GM20000 (cell line): ENCODE results near the gene THAP12.
"Not testable (repeated sequence)": the region's sequence is repeated elsewhere in the genome, so short reads cannot be mapped to it uniquely, and the experiment has no call there.

ENCODE experiments used
- DNase-seq: peaks from one replicate; pipeline ENCODE4 v3.0.0; 2012; ENCODE audit warnings: low spot score
- TF ChIP-seq, protein P1 (sequence below): IDR thresholded peaks from 2 replicates; pipeline ENCODE4 v1.5.1; 2012; ENCODE audit warnings: mild to moderate bottlenecking, control low read depth; ENCODE audit errors: extremely low read depth, missing control alignments

The THAP12 gene

DNA sequence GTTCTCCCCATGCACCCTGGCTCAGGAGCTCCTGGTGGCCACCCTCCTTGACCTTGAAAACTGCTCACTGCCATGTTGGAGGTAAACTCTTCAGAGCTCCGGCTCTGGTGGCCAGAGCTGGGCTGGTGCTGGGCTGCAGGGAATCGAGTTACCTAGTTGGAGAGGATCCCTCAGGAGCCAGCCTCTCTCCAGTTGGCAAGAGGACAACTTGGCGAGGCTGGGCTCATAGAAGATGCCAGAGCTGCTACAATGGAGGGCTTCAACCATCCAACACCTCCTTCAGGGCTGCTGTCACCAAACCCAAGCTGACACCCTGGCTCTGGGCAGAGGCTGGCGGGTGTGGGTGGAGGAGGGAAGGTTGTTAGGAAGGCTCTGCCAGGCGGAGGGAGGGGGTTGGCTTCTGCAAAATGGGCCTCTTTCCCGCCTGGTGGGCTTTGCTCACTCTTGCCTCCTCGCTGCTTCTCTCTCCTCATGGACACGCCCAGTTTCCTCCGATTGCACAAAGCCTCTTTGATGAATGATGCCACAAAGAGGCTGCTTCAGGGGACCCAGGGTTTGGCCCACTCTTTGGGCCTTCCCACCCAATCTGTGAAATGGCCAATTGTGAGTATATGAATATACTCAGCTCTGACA lies 53.1 kb downstream of the THAP12 start:
- DNase-seq = no peak
- TF ChIP-seq, protein P1, sequence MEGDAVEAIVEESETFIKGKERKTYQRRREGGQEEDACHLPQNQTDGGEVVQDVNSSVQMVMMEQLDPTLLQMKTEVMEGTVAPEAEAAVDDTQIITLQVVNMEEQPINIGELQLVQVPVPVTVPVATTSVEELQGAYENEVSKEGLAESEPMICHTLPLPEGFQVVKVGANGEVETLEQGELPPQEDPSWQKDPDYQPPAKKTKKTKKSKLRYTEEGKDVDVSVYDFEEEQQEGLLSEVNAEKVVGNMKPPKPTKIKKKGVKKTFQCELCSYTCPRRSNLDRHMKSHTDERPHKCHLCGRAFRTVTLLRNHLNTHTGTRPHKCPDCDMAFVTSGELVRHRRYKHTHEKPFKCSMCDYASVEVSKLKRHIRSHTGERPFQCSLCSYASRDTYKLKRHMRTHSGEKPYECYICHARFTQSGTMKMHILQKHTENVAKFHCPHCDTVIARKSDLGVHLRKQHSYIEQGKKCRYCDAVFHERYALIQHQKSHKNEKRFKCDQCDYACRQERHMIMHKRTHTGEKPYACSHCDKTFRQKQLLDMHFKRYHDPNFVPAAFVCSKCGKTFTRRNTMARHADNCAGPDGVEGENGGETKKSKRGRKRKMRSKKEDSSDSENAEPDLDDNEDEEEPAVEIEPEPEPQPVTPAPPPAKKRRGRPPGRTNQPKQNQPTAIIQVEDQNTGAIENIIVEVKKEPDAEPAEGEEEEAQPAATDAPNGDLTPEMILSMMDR = no peak

DNA sequence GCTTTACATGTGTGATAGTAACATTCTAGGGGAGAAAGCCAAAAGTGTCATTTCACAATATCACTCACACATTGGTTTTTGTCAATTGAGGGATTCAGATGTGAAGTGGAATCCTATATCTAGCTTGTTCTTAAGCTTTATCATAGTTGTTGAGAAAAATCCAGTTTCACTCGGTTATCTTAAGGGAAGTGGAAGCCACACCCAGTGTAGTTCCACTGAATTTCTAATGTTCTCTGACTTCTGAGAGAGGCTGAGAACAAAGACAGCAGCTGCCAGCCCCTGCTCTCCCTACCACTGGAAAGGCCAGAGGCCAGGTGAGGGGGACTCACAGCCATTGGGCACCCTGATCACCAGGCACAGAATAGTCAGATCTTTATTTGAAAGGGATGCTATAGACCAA lies 53.7 kb downstream of the THAP12 start:
- DNase-seq = no peak
- TF ChIP-seq, protein P1 = no peak

DNA sequence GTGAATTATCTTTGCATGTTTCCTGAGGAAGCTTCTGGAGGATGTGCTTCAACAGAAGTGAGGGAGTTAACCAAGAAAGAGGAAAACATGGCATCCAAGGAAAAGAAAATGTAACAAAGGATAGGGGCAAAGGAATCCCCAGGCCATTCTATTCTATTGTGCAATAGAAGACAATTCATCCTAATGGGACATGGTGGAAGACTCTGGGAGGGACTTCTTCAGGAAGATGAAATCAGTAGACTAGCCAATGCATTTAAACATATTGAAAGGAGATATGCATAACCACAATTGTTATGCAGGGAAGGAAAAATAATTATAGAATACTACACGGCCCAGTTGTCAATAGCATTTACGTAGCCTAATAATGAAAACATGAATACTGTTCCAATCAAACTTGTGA lies 55.7 kb downstream of the THAP12 start:
- no peak for DNase-seq
- TF ChIP-seq, protein P1 = no peak

DNA sequence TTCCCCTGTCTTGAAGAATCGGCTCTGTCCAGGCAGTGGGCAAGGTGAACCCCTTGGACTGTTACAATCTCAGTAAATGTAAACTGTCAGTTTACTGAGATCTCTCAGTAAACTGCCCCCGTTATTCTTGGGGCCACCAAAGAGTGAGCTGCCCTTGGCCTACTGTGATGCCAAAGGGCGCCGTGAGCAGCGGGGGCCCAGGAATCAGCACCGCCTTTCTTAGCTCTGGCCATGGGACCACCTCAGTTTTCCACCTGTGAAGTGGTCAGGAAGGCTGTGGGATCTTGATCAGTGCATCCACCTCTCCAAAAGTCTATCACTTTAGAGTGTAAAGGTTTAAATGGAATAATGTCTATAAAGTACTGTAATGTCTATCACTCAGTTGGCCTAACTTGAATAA lies 57.1 kb downstream of the THAP12 start:
- TF ChIP-seq, protein P1 = no peak
- DNase-seq = no peak

DNA sequence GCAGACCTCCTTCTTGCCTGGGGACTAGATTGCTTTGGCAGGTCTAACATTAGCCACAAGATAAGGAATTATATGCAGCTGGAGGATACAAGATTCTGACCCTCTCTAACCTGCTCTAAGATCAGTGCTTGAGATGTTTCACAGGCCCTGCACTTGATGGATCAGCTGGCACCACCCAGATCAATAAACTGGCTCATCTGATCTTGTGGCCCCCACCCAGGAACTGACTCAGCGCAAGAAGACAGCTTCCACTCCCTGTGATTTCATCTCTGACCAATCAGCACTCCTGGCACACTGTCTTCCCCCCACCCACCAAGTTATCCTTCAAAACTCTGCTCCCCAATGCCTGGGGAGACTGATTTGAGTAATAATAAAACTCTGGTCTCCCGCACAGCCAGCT lies 57.6 kb downstream of the THAP12 start:
- not testable (repeated sequence) for DNase-seq

DNA sequence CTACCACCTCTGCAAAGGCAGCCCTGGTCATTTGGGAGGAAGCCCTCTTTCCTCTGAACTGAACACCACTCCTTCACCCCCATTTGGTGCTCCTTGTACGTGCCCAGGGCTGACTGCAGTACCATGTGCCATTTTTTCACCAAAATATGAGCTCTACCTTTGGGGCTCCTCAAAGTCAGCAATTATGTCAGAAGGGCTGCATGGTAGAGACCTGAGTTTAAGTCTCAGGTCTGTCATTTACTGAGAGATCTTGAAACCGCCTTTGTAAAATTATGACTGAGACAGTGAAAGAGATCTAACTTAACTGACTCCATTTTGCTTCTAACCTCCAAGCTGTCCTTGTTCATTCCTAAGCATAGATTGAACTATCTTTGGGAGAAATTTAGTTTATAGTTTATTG lies 58.0 kb downstream of the THAP12 start:
- no peak for DNase-seq
- TF ChIP-seq, protein P1 = no peak

DNA sequence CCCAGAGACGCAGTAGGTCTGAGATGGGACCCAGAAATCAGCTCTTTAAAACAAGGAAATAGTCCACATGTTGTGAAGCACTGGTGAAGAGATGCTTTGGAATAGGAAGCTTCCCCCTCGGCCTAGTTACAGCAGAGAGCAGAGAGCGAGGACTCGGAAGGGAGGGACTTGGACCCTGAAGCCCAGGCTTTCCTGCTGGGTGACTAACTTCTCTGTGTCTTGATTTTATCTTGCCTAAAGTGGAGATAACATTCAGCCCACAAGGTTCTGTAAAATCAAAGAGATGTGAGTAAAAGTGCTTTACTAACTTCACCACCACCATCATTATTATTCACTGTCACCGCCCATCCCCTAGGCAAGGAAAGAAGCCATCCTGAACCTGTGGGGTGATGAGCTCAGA lies 58.4 kb downstream of the THAP12 start:
- TF ChIP-seq, protein P1 = no peak

DNA sequence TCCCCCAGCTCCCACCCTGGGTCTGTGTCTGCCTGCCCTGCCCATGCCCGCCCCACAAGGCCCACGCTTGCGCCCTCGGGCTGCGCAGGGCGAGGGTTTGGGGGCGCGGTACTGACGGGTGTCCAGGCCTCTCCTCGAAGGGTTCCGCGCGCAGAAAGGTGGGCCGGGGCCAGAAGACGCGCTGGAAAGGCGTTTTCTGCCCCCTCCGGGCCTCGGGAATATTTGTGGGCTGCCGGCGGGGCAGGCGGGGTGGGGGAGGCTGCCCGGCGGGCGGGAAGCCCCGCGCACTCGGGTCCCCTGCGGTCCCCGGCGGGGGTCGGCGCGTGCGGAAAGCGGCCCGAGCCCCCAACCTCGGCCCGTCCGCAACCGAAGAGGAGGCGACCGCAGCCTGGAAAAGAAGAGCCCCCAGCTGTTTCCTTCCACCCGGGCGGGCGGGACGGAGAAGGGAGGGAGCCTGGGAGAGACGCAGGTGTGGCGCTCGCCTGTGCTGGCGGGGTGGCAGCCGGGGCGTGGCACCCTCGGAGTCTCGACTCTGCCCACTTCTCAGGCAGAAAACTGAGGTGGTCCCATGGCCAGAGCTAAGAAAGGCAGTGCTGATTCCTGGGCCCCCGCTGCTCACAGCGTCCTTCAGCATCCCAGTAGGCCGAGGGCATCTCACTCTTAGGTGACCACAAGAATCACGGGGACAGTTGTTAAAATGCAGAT lies 59.0 kb downstream of the THAP12 start:
- DNase-seq = no peak

More for the DNA sequence above, 58.4 kb downstream of the THAP12 start:
- DNase-seq = no peak

More for the DNA sequence above, 59.0 kb downstream of the THAP12 start:
- TF ChIP-seq, protein P1 = no peak
